HEK293 (cell line): Measurements from ENCODE around the gene DAP.

Source experiments
- CTCF ChIA-PET: fragments of 350-600 bp; formaldehyde crosslinking; extraction: SDS; loops from one replicate; lab custom pipeline; 2021; ENCODE audit warnings: antibody characterized with exemption; lab: Yijun Ruan, JAX
- POLR2A ChIA-PET: fragments of 300-600 bp; formaldehyde crosslinking; extraction: SDS; loops from one replicate; lab custom pipeline; 2020; ENCODE audit warnings: antibody characterized with exemption, inconsistent platforms; lab: Yijun Ruan, JAX
- H3K27ac ChIP-seq: fragments of 200-500 bp; sonication (Bioruptor generic); 2 replicates; pipeline ENCODE4 v1.5.1; 2014; ENCODE audit warnings: low read depth, low read length, control low read depth, inconsistent platforms; ENCODE audit errors: extremely low read depth
- H3K36me3 ChIP-seq, 2 experiments: fragments of 200-500 bp in 1 of 2; sonication (Bioruptor generic) in 1 of 2; 1 replicate in 1 of 2; 2 replicates in 1 of 2; pipeline ENCODE4 v1.5.1; 2014 to 2017; ENCODE audit warnings: inconsistent platforms in 2 of 2, low read length in 2 of 2; ENCODE audit not compliant: control insufficient read depth in 2 of 2, insufficient read depth in 1 of 2
- H3K4me1 ChIP-seq: fragments of 200-500 bp; sonication (Bioruptor generic); 2 replicates; pipeline ENCODE4 v1.5.1; 2014; ENCODE audit warnings: mild to moderate bottlenecking, low read length, inconsistent platforms; ENCODE audit not compliant: control insufficient read depth, insufficient read depth
- H3K4me3 ChIP-seq: 2 replicates; pipeline ENCODE4 v1.5.1; 2011; ENCODE audit warnings: low read depth, mild to moderate bottlenecking, control low read depth, low read length, moderate library complexity
- H3K9me3 ChIP-seq: fragments of 200-500 bp; sonication (Bioruptor generic); 2 replicates; pipeline ENCODE4 v1.5.1; 2014; ENCODE audit warnings: low read depth, low read length, inconsistent platforms; ENCODE audit not compliant: control insufficient read depth, insufficient read depth
- EGR2 ChIP-seq: fragments of 450-650 bp; formaldehyde crosslinking; IDR thresholded peaks from 2 replicates; pipeline ENCODE4 v1.5.1; 2016; ENCODE audit warnings: low read depth, missing biosample characterization, missing genetic modification characterization
- OVOL3 ChIP-seq: fragments of 450-650 bp; formaldehyde crosslinking; IDR thresholded peaks from 2 replicates; pipeline ENCODE4 v1.5.1; 2016; ENCODE audit warnings: missing biosample characterization, missing genetic modification characterization
- ZFHX2 ChIP-seq: fragments of 450-650 bp; formaldehyde crosslinking; conservative IDR thresholded peaks from 2 replicates; pipeline ENCODE4 v1.5.1; 2016; ENCODE audit warnings: missing biosample characterization, missing genetic modification characterization
- ZNF335 ChIP-seq: fragments of 450-650 bp; formaldehyde crosslinking; conservative IDR thresholded peaks from 2 replicates; pipeline ENCODE4 v1.5.1; 2016; ENCODE audit warnings: missing biosample characterization, missing genetic modification characterization
- ZNF473 ChIP-seq: fragments of 450-650 bp; formaldehyde crosslinking; IDR thresholded peaks from 2 replicates; pipeline ENCODE4 v1.5.1; 2017; ENCODE audit warnings: missing biosample characterization, missing genetic modification characterization
- ZNF558 ChIP-seq: fragments of 450-650 bp; formaldehyde crosslinking; IDR thresholded peaks from 2 replicates; pipeline ENCODE4 v1.5.1; 2016; ENCODE audit warnings: missing biosample characterization, missing genetic modification characterization
- ZNF600 ChIP-seq: fragments of 450-650 bp; formaldehyde crosslinking; IDR thresholded peaks from 2 replicates; pipeline ENCODE4 v1.5.1; 2016; ENCODE audit warnings: missing biosample characterization, missing genetic modification characterization
- ZNF768 ChIP-seq: fragments of 450-650 bp; formaldehyde crosslinking; IDR thresholded peaks from 2 replicates; pipeline ENCODE4 v1.5.1; 2018; ENCODE audit warnings: missing biosample characterization, mild to moderate bottlenecking, missing genetic modification characterization
- ZNF792 ChIP-seq: fragments of 450-650 bp; formaldehyde crosslinking; IDR thresholded peaks from 2 replicates; pipeline ENCODE4 v1.5.1; 2016; ENCODE audit warnings: missing biosample characterization, missing genetic modification characterization
- TF ChIP-seq, protein P1 (sequence below): fragments of 450-650 bp; formaldehyde crosslinking; IDR thresholded peaks from 2 replicates; pipeline ENCODE4 v1.5.1; 2017; ENCODE audit warnings: missing biosample characterization, missing genetic modification characterization
- TF ChIP-seq, protein P2 (sequence below): fragments of 450-650 bp; formaldehyde crosslinking; IDR thresholded peaks from 2 replicates; pipeline ENCODE4 v1.5.1; 2016; ENCODE audit warnings: missing biosample characterization, missing genetic modification characterization
- TF ChIP-seq, protein P3 (sequence below): fragments of 450-650 bp; formaldehyde crosslinking; IDR thresholded peaks from 2 replicates; pipeline ENCODE4 v1.5.1; 2016; ENCODE audit warnings: missing biosample characterization, missing genetic modification characterization

DAP gene

DNA sequence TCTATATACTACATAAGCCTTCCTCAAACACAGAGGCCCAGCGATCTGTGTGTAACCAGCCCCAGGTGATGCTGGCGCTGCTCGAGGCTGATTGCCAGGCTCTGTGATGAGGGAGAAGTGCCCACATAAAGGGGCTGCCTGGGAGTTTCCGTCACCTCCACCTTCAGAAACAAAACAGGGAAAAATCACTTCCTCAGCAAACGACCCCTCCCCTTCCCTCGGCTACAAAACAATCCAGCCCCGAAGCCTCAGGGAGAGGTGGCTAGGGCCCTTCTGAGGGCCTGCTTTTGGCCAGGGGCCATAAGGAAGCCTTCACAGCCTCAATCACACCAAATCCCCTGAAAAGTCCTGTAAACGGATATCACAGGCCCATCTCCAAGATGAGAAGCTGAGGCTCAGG is 51.1 kb downstream of the DAP start:
- CTCF ChIA-PET: no interaction called here
- no peak overlapping the region for H3K4me3 ChIP-seq
- POLR2A ChIA-PET: no interaction called here
- TF ChIP-seq ZNF473 (tag by site-specific recombination) (no peak), OVOL3 (no peak)
- no peaks in the 10 kb centered on the region for H3K4me1 ChIP-seq
- H3K27ac ChIP-seq: no peak overlapping the region
- H3K36me3 ChIP-seq: peaks cover 0 to 6% of the 10 kb centered on the region in 2 experiments; a peak in 1 of 3 replicates
- H3K9me3 ChIP-seq: no peaks in the 10 kb centered on the region

DNA sequence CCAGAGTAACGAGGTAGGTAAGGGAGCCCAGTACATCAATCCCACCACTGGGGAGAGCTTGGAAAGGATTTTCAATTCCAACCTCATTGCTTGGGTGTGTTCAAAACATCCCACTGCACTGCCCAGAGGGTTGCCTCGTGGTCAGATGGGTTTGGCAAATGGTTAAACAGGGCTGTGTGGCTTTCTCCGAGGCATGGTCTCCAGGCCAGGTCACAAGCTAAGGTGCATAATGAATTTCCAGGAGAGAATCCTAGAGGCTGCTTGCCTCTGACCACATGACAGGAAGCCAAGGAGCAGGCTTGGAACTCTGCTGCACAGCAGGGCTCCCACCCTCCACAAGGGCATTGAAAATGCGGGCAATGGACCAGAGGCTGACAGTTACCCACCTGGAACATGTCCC is 51.6 kb downstream of the DAP start:
- H3K9me3 ChIP-seq: no peaks in the 10 kb centered on the region
- H3K27ac ChIP-seq: no peak overlapping the region
- ChIA-PET CTCF (no interaction called here), POLR2A (no interaction called here)
- no peak for TF ChIP-seq ZNF792 (tag by site-specific recombination)
- no peak for TF ChIP-seq ZNF768
- H3K36me3 ChIP-seq: peaks cover 0 to 6% of the 10 kb centered on the region in 2 experiments; a peak in 1 of 3 replicates
- no peak overlapping the region for H3K4me3 ChIP-seq
- H3K4me1 ChIP-seq: no peaks in the 10 kb centered on the region

DNA sequence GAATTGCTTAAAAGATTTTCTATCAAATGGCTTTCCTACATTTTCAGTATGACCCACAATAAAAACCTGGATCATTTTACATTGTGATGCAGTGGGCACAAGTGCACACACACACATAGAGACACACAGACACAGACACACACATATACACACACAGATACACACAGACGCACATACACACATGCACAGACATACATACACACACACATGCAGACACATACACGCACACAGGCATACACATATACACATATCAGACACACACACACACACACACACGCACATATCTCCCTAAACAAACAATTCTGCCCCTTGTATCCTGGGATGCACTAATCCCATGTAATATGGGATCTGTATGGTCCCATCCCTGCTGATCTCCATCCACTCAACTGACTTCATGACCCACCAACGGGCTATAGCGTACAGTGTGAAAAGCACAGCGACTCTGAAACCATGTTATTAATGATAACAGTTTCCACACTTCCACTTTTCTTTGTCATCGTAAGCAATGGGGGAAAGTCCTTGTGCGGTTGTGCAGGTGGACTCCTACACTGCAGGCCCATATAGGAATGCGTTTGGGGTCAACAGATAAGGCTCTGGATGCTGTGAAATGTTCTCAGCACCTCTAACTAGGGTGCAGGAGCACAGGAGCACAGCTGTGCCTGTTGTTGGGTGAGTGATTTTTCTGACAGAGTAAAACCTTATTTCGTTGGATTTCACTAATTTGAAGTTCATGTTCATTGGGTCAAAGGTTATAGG is 52.7 kb downstream of the DAP start:
- H3K36me3 ChIP-seq: peaks cover 0 to 6% of the 10 kb centered on the region in 2 experiments; a peak in 1 of 3 replicates
- H3K4me1 ChIP-seq: no peaks in the 10 kb centered on the region
- no peaks in the 10 kb centered on the region for H3K9me3 ChIP-seq
- POLR2A ChIA-PET: no interaction called here
- TF ChIP-seq, protein P1, sequence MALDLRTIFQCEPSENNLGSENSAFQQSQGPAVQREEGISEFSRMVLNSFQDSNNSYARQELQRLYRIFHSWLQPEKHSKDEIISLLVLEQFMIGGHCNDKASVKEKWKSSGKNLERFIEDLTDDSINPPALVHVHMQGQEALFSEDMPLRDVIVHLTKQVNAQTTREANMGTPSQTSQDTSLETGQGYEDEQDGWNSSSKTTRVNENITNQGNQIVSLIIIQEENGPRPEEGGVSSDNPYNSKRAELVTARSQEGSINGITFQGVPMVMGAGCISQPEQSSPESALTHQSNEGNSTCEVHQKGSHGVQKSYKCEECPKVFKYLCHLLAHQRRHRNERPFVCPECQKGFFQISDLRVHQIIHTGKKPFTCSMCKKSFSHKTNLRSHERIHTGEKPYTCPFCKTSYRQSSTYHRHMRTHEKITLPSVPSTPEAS (tag by site-specific recombination): peak; percentile 87
- no peak for TF ChIP-seq ZNF558 (tag by site-specific recombination)
- TF ChIP-seq, all 188 proteins: peak for 1
- CTCF ChIA-PET: no interaction called here
- Histone ChIP-seq H3K27ac (no peak overlapping the region), H3K4me3 (no peak overlapping the region)

DNA sequence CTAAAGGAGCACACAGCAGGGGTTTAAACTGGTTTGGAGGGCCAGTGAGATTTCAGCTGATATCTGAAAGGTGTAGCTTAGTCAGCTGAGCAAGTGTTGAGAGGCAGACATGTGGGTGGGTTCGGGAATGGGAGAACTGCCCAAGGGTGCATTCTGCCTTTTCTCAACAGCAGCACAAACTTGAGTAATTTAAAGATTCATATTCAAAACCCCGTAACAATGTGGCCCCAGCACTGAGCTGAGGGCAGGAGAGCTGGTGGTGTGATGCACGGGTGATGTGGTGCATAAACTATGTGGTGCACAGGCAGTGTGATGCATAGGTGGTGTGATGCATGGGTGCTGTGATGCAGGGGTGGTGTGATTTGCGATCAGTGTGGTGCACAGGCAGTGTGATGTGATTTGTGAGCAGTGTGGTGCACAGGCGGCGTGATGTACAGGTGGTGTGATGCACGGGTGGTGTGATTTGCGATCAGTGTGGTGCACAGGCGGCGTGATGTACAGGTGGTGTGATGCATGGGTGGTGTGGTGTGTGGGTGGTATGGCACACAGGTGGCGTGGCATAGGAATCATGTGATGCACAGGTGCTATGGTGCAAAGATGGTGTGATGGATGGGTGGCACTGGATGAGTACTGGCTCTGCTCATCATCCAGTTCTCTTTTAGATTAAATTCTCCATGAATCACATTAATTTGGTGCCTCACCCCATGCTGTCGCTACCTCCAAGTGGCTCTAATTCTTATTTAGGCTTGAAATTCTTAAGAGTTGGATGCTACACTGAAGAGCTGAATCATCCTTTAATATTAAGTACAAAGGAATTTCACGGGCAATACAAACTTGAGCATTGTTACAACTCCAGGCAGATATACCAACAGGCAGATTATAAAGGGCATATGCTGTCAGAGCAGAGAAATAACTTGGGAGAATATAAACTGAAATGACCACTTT is 53.6 kb downstream of the DAP start:
- POLR2A ChIA-PET: no interaction called here
- Histone ChIP-seq H3K27ac (no peak overlapping the region), H3K4me3 (no peak overlapping the region), H3K4me1 (no peaks in the 10 kb centered on the region), H3K9me3 (no peaks in the 10 kb centered on the region), H3K36me3 (peaks cover 0 to 6% of the 10 kb centered on the region in 2 experiments; a peak in 1 of 3 replicates)
- TF ChIP-seq, protein P2, sequence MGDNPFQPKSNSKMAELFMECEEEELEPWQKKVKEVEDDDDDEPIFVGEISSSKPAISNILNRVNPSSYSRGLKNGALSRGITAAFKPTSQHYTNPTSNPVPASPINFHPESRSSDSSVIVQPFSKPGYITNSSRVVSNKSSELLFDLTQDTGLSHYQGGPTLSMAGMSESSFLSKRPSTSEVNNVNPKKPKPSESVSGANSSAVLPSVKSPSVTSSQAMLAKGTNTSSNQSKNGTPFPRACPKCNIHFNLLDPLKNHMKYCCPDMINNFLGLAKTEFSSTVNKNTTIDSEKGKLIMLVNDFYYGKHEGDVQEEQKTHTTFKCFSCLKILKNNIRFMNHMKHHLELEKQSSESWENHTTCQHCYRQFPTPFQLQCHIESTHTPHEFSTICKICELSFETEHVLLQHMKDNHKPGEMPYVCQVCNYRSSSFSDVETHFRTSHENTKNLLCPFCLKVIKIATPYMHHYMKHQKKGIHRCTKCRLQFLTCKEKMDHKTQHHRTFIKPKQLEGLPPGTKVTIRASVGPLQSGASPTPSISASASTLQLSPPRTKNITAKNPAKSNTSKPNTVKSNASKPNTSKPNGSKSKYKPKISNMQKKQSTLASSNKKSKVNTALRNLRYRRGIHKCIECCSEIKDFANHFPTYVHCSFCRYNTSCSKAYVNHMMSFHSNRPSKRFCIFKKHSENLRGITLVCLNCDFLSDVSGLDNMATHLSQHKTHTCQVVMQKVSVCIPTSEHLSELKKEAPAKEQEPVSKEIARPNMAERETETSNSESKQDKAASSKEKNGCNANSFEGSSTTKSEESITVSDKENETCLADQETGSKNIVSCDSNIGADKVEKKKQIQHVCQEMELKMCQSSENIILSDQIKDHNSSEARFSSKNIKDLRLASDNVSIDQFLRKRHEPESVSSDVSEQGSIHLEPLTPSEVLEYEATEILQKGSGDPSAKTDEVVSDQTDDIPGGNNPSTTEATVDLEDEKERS (tag by site-specific recombination): no peak
- TF ChIP-seq ZFHX2: 0 out of 2 replicates have a peak, but pooled peaks have one; percentile 31
- peak; percentile 30; the same call in 1 of the 2 replicates for TF ChIP-seq EGR2 (tag by site-specific recombination)
- peak; percentile 30; the same call in 1 of the 2 replicates for TF ChIP-seq ZNF600 (tag by site-specific recombination)
- TF ChIP-seq, protein P3, sequence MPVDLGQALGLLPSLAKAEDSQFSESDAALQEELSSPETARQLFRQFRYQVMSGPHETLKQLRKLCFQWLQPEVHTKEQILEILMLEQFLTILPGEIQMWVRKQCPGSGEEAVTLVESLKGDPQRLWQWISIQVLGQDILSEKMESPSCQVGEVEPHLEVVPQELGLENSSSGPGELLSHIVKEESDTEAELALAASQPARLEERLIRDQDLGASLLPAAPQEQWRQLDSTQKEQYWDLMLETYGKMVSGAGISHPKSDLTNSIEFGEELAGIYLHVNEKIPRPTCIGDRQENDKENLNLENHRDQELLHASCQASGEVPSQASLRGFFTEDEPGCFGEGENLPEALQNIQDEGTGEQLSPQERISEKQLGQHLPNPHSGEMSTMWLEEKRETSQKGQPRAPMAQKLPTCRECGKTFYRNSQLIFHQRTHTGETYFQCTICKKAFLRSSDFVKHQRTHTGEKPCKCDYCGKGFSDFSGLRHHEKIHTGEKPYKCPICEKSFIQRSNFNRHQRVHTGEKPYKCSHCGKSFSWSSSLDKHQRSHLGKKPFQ (tag by site-specific recombination): peak; percentile 81
- no peak for TF ChIP-seq ZNF335 (tag by site-specific recombination)
- CTCF ChIA-PET: no interaction called here
